Breast epithelium (tissue), 4 donors: ENCODE measurements around the gene ATP5F1E. TPM values are rescaled to one million over a fixed set of nuclear protein-coding genes. Genes with fewer than 3 reads are reported as not detected.
"Not testable (repeated sequence)": the region's sequence is repeated elsewhere in the genome, so short reads cannot be mapped to it uniquely, and the experiment has no call there.

Experiments used
- DNase-seq, 2 donors: peaks; one replicate each; pipeline ENCODE4 v3.0.0-alpha.2; 2019; ENCODE audit warnings: low spot score in 2 of 2
- H3K27ac ChIP-seq, 2 donors: fragments of 200-600 bp; sonication (generic) in 1 of 2; one replicate each; pipeline ENCODE4 v1.5.1; 2016 to 2019; ENCODE audit warnings: mild to moderate bottlenecking in 1 of 2
- H3K27me3 ChIP-seq, 2 donors: fragments of 200-600 bp; sonication (generic) in 1 of 2; one replicate each; pipeline versions ENCODE4 v1.5.1 to v1.6.0; 2017 to 2019; ENCODE audit warnings: control low read depth in 1 of 2, mild to moderate bottlenecking in 1 of 2
- H3K36me3 ChIP-seq: fragments of 200-600 bp; one replicate; pipeline ENCODE4 v1.5.1; 2019
- H3K4me1 ChIP-seq, 2 donors: fragments of 200-600 bp; sonication (generic); one replicate each; pipeline ENCODE4 v1.5.1; 2016 to 2019; ENCODE audit warnings: control low read depth in 1 of 2
- H3K4me3 ChIP-seq, 3 donors: fragments of 200-600 bp; sonication (generic); 1 replicate in 2 of 3; 2 replicates in 1 of 3; pipeline ENCODE4 v1.5.1; 2016 to 2019; ENCODE audit warnings: mild to moderate bottlenecking in 3 of 3, moderate library complexity in 2 of 3
- H3K9me3 ChIP-seq, 2 donors: fragments of 200-600 bp; sonication (generic) in 1 of 2; one replicate each; pipeline ENCODE4 v1.5.1; 2016 to 2019; ENCODE audit warnings: control low read depth in 1 of 2
- CTCF ChIP-seq, 3 donors: fragments of 450-650 bp; IDR thresholded peaks; one replicate each; pipeline ENCODE4 v1.5.1; 2016 to 2017; ENCODE audit warnings: antibody characterized with exemption in 3 of 3, mild to moderate bottlenecking in 3 of 3, moderate library complexity in 3 of 3
- POLR2A ChIP-seq: fragments of 450-650 bp; IDR thresholded peaks from one replicate; pipeline ENCODE4 v1.6.1; 2016; ENCODE audit warnings: antibody characterized with exemption, mild to moderate bottlenecking, moderate library complexity
- POLR2AphosphoS5 ChIP-seq, 3 donors: sonication (generic); formaldehyde crosslinking; IDR thresholded peaks; one replicate each; pipeline ENCODE4 v1.6.1; 2017; ENCODE audit warnings: antibody characterized with exemption in 3 of 3
- intact Hi-C: fragments of 100-400 bp; cut with DNase I; formaldehyde crosslinking; loops from one replicate; pipeline ENCODE4 v1.15.1; 2023; ENCODE audit warnings: low total_unique reads
- total RNA-seq, 3 donors: library from RNA; depleted of rRNA; stranded (reverse); fragments of >200 nt; gene quantifications; one replicate each; pipeline ENCODE4 v1.1.0, GENCODE V29; 2016

Gene ATP5F1E
- total RNA-seq, 3 donors from 2014 or later, result 25.6 to 36.4 (median 31.4) TPM

GRCh38 chr20:59015411-59015810 lies 16.7 kb downstream of the ATP5F1E start:
- H3K4me1 ChIP-seq, result peaks cover under 1 to 3% of the 10 kb centered on the region in 2 donors

GRCh38 chr20:59014680-59015389 lies 17.3 kb downstream of the ATP5F1E start:
- no peaks in the 10 kb centered on the region for H3K36me3 ChIP-seq
- peaks cover 5 to 8% of the 10 kb centered on the region in 2 donors for H3K4me1 ChIP-seq
- TF ChIP-seq POLR2AphosphoS5 (IDR thresholded peaks at IDR 0.05) (no peak), POLR2A (no peak), CTCF (IDR thresholded peaks at IDR 0.05) (no peak)
- H3K27me3 ChIP-seq, result no peaks in the 10 kb centered on the region
- H3K27ac ChIP-seq, result no peak overlapping the region
- intact Hi-C loops, result no loop called here
- no peak for DNase-seq
- H3K4me3 ChIP-seq, result no peak overlapping the region
- H3K9me3 ChIP-seq, result no peaks in the 10 kb centered on the region

More at GRCh38 chr20:59015411-59015810, 16.7 kb downstream of the ATP5F1E start:
- no peaks in the 10 kb centered on the region for H3K9me3 ChIP-seq
- DNase-seq, result no peak
- H3K27me3 ChIP-seq, result no peaks in the 10 kb centered on the region
- no peak for TF ChIP-seq POLR2AphosphoS5 (IDR thresholded peaks at IDR 0.05)
- no peak for TF ChIP-seq POLR2A
- no peak for TF ChIP-seq CTCF (IDR thresholded peaks at IDR 0.05)
- intact Hi-C loops, result no loop called here
- no peak overlapping the region for H3K4me3 ChIP-seq
- H3K36me3 ChIP-seq, result no peaks in the 10 kb centered on the region
- H3K27ac ChIP-seq, result no peak overlapping the region

GRCh38 chr20:59013959-59014608 lies 18.1 kb downstream of the ATP5F1E start:
- TF ChIP-seq POLR2A (no peak), CTCF (IDR thresholded peaks at IDR 0.05) (no peak), POLR2AphosphoS5 (IDR thresholded peaks at IDR 0.05) (no peak)
- intact Hi-C loops, result no loop called here
- H3K27ac ChIP-seq, result no peak overlapping the region
- no peak for DNase-seq
- peaks cover 5 to 8% of the 10 kb centered on the region in 2 donors for H3K4me1 ChIP-seq
- H3K36me3 ChIP-seq, result no peaks in the 10 kb centered on the region
- H3K4me3 ChIP-seq, result no peak overlapping the region
- H3K27me3 ChIP-seq, result no peaks in the 10 kb centered on the region
- H3K9me3 ChIP-seq, result no peaks in the 10 kb centered on the region

GRCh38 chr20:59013031-59013951 lies 18.8 kb downstream of the ATP5F1E start:
- intact Hi-C loops, result no loop called here

GRCh38 chr20:59011874-59012157 lies 20.3 kb downstream of the ATP5F1E start:
- intact Hi-C loops, DNase-seq: not testable (repeated sequence)

More at GRCh38 chr20:59013031-59013951, 18.8 kb downstream of the ATP5F1E start:
- Histone ChIP-seq H3K36me3 (no peaks in the 10 kb centered on the region), H3K4me1 (peaks cover 5 to 8% of the 10 kb centered on the region in 2 donors), H3K27ac (no peak overlapping the region), H3K9me3 (no peaks in the 10 kb centered on the region), H3K27me3 (no peaks in the 10 kb centered on the region), H3K4me3 (no peak overlapping the region)
- DNase-seq, result no peak
- TF ChIP-seq POLR2A (no peak), CTCF (IDR thresholded peaks at IDR 0.05) (no peak), POLR2AphosphoS5 (IDR thresholded peaks at IDR 0.05) (no peak)

More at GRCh38 chr20:59011874-59012157, 20.3 kb downstream of the ATP5F1E start:
- not testable (repeated sequence) for H3K4me1 ChIP-seq, H3K9me3 ChIP-seq, H3K27me3 ChIP-seq, H3K4me3 ChIP-seq, H3K36me3 ChIP-seq
- H3K27ac ChIP-seq, result peak overlapping the region; percentile 89 to 93
